Mucosa of stomach (tissue), 1 donor: ENCODE measurements around the gene BTBD7.
"Not testable (repeated sequence)": the region's sequence is repeated elsewhere in the genome, so short reads cannot be mapped to it uniquely, and the experiment has no call there.

Experiments used
- H3K27me3 ChIP-seq: one replicate; pipeline ENCODE4 v1.7.0; 2013; ENCODE audit warnings: mild to moderate bottlenecking, low read length; ENCODE audit not compliant: control insufficient read depth, insufficient read depth
- H3K36me3 ChIP-seq: one replicate; pipeline ENCODE4 v1.7.0; 2013; ENCODE audit warnings: low read length; ENCODE audit not compliant: control insufficient read depth, insufficient read depth
- H3K4me1 ChIP-seq: one replicate; pipeline ENCODE4 v1.7.0; 2013; ENCODE audit warnings: mild to moderate bottlenecking, low read length; ENCODE audit not compliant: control insufficient read depth, insufficient read depth
- H3K4me3 ChIP-seq: one replicate; pipeline ENCODE4 v1.7.0; 2013; ENCODE audit warnings: low read length
- H3K9ac ChIP-seq: one replicate; pipeline ENCODE4 v1.7.0; 2013; ENCODE audit warnings: mild to moderate bottlenecking, low read length, moderate library complexity
- H3K9me3 ChIP-seq: one replicate; pipeline ENCODE4 v1.7.0; 2013; ENCODE audit warnings: mild to moderate bottlenecking, low read length, moderate library complexity; ENCODE audit not compliant: control insufficient read depth
- donor health status: Pancreatic carcinoma.

Gene BTBD7, protein sequence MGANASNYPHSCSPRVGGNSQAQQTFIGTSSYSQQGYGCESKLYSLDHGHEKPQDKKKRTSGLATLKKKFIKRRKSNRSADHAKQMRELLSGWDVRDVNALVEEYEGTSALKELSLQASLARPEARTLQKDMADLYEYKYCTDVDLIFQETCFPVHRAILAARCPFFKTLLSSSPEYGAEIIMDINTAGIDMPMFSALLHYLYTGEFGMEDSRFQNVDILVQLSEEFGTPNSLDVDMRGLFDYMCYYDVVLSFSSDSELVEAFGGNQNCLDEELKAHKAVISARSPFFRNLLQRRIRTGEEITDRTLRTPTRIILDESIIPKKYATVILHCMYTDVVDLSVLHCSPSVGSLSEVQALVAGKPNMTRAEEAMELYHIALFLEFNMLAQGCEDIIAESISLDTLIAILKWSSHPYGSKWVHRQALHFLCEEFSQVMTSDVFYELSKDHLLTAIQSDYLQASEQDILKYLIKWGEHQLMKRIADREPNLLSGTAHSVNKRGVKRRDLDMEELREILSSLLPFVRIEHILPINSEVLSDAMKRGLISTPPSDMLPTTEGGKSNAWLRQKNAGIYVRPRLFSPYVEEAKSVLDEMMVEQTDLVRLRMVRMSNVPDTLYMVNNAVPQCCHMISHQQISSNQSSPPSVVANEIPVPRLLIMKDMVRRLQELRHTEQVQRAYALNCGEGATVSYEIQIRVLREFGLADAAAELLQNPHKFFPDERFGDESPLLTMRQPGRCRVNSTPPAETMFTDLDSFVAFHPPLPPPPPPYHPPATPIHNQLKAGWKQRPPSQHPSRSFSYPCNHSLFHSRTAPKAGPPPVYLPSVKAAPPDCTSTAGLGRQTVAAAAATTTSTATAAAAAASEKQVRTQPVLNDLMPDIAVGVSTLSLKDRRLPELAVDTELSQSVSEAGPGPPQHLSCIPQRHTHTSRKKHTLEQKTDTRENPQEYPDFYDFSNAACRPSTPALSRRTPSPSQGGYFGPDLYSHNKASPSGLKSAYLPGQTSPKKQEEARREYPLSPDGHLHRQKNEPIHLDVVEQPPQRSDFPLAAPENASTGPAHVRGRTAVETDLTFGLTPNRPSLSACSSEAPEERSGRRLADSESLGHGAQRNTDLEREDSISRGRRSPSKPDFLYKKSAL

DNA sequence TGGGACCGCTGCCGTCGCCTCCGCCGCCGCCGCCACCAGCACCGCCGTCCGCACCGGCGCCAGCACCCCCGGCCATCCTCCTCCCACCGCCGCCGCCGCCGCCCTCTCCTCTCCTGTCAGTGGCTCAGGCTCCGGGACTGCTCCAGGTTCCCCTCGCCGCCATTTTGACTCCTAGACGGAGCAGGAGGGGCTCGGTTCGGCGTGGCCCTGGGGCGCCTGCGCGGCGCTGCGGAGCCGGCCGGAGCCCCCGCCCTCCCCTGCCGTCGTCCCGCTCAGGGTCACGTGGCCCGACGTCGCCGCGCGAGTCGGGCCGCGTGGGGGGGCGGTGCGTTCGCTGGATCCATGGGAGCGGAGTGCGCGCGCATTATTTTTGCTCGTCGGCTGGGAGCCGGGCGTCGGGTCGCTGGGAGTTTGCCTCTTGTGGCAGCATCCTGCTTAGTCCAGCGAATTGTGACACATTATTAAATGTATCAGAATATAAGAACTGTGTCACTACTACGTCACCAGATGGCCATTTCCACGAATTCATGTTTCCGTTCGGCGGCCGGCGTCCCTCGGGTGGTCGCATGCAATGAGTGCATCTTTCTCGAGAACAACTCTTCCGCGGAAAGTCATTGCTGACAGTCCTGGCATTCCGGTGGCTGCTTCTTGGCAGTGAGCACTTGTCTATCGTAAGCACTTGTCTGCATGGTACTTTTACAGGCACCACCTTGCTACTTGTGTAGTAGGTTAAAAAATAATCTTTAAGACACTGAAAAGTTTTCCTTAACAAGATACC lies at the start of gene BTBD7:
Gene BTBD7 (minus strand): TSS at position 184 of the 778 bp plus-strand sequence. CDS start 36,985 bp downstream, outside the sequence.
- no peaks in the 10 kb centered on the region for H3K9me3 ChIP-seq
- H3K4me3 ChIP-seq, result peak within 1 kb of the TSS; percentile 80
- peaks cover 16% of the 10 kb centered on the region for H3K4me1 ChIP-seq
- no peaks in the 10 kb centered on the region for H3K27me3 ChIP-seq
- peak within 1 kb of the TSS; percentile 80 for H3K9ac ChIP-seq
- no peaks in the 10 kb centered on the region for H3K36me3 ChIP-seq

DNA sequence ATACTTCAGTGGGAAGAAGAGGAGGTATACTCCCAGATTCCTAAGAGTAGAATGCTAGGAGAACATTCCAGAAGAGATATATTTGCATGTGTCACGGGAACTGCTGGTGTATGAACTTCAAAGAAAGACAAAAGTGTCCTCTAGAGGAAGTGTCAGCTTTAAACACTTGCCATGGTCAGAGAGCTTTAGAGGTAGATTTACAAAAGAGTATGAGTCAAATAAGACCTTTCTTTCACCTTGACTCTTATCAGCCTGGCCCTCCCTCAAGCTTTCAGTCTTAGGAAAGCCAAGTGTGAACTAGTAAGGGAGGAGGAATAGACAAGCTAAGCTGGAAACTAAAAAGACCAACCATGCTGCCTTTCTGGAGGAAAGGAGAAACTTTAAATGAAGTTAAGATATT lies 48.8 kb upstream of the BTBD7 start:
- no peaks in the 10 kb centered on the region for H3K36me3 ChIP-seq
- H3K9me3 ChIP-seq, result no peaks in the 10 kb centered on the region
- no peaks in the 10 kb centered on the region for H3K27me3 ChIP-seq
- no peaks in the 10 kb centered on the region for H3K4me1 ChIP-seq
- H3K9ac ChIP-seq, result no peak overlapping the region
- no peak overlapping the region for H3K4me3 ChIP-seq

DNA sequence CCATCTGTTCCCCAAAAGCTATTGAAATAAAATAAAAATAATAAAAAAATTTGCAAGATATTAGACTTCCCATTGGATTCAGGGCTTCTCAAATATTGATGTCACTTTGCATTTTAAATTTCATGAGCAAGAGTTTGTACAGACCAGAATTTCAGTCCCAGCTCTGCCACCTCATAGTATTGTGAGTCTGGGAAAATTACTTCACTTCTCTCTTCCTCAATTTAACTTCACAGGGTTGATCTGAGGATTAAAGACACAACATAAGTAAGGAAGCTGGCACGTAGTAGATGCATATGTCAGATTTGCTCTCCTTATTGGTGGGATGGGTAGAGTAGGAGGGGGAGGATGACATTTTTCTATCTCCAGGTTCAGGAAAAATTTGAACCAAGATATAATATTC lies 47.0 kb upstream of the BTBD7 start:
- no peaks in the 10 kb centered on the region for H3K36me3 ChIP-seq
- no peaks in the 10 kb centered on the region for H3K27me3 ChIP-seq
- no peaks in the 10 kb centered on the region for H3K4me1 ChIP-seq
- H3K9ac ChIP-seq, result no peak overlapping the region
- no peaks in the 10 kb centered on the region for H3K9me3 ChIP-seq
- no peak overlapping the region for H3K4me3 ChIP-seq

DNA sequence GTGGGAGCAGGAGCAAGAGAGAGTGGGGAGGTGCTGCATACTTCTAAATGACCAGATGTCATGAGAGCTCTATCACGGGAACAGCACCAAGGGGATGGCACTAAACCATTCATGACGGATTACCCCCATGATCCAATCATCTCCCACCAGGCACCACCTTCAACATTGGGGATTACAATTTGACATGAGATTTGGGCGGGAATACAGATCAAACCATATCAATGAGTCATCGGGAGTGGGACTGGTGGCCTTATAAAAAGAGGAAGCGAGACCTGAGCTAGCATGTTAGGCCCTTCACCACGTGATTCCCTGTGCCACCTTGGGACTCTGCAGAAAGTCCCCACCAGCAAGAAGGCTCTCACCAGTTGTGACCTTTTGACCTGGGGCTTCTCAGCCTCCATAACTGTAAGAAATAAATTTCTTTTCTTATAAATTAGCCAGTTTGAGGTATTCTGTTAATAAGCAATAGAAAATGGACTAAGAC lies 42.9 kb upstream of the BTBD7 start:
- no peak overlapping the region for H3K9ac ChIP-seq
- H3K4me3 ChIP-seq, result no peak overlapping the region
- no peaks in the 10 kb centered on the region for H3K9me3 ChIP-seq
- H3K27me3 ChIP-seq, result no peaks in the 10 kb centered on the region
- no peaks in the 10 kb centered on the region for H3K36me3 ChIP-seq
- H3K4me1 ChIP-seq, result no peaks in the 10 kb centered on the region

DNA sequence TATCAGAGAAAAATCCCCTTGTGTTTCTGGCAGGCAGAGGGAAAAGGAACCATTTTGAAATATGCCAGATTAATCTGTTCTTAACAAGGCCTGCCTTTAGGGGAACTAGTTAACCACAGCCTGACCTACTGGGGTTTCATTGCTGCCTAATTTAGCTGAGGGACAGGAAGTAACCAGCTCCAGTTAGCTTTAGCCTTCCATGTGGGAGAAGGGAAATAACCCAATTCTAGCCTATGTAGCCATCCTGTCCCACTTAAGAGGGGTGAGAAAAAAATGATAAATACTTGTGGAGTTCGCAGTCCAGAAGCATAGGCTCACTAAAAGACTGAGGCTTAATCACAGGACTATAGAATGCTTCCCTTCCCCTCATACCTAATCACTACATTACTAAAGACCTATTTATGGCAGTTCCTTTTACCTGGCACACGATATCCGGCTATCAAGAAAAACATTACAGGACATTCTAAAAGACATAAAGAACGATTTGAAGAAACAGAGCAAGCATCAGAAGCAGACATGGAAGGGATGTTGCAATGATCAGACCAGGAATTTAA lies 37.0 kb upstream of the BTBD7 start:
- H3K9ac ChIP-seq, result no peak overlapping the region
- H3K27me3 ChIP-seq, result no peaks in the 10 kb centered on the region
- H3K36me3 ChIP-seq, result no peaks in the 10 kb centered on the region
- no peak overlapping the region for H3K4me3 ChIP-seq
- H3K9me3 ChIP-seq, result no peaks in the 10 kb centered on the region
- H3K4me1 ChIP-seq, result no peaks in the 10 kb centered on the region

DNA sequence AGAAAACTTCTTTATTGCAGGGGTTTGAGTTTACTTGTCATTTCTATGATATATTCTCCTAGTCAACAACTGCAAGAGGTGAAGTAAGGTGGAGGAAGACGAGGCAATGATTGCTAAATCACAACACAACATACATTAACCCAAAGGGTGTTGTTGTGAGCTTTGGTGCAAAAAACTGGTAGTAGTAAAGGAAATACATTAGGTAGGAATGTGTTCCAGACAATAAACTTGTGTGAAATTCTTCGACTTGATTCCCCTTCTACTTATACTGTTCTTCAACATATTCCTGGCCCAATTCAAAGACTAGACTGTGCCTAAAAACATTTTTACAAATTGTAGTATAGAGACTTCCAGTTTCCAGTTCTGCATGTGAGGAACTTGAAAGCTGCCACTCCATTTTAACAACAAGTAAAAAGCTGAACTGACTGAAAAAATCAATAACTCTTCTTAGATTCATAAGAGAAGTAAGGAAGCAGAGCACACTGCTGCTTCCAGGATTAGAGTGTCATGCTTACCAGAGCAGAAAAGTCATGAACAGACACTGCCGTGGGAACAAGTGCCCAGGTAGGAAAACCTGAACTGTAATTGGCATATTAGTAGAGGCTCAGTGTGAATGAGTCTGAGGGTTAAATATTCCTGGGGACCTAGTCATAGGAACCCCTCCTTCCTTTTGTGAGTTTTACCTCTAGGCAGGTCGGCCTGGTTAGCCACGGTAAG lies 36.3 kb upstream of the BTBD7 start:
- H3K9ac ChIP-seq, result no peak overlapping the region
- no peak overlapping the region for H3K4me3 ChIP-seq
- no peaks in the 10 kb centered on the region for H3K27me3 ChIP-seq
- H3K36me3 ChIP-seq, result no peaks in the 10 kb centered on the region
- no peaks in the 10 kb centered on the region for H3K9me3 ChIP-seq
- no peaks in the 10 kb centered on the region for H3K4me1 ChIP-seq

DNA sequence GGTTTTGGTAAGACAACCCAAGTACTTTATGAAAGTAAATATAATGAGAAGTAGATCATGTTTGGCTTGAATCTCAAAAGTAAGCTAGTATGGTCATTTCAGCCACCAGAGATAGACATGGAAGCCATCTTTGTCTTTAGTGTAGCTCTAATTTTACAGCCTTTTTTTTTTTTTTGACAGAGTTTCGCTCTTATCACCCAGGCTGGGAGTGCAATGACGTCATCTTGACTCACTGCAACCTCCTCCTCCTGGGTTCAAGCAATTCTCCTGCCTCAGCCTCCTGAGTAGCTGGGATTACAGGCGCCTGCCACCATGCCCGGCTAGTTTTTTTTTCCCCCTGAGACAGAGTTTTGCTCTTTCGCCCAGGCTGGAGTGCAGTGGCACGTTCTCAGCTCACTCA lies 22.0 kb upstream of the BTBD7 start:
- H3K4me3 ChIP-seq, H3K36me3 ChIP-seq, H3K27me3 ChIP-seq, H3K4me1 ChIP-seq, H3K9ac ChIP-seq, H3K9me3 ChIP-seq: not testable (repeated sequence)

DNA sequence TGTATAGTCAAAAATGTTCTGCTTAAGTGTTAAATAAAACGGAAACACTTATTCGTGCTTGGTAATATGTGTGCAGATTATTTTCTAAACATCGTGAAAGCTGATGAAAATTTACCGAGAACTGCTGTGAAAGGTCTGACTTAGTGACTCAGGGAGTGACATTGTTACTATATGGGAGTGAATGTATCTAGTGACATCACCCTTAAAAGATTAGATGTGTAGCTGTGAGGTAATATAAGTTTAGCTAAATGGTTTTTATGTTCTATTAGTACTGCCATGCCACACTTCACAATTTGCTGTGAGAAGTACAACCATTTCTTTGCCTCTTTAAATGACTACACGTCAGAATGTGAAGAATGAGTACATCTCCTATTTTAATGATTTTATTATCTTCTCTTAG lies 15.5 kb upstream of the BTBD7 start:
- Histone ChIP-seq H3K9me3 (no peaks in the 10 kb centered on the region), H3K4me1 (no peaks in the 10 kb centered on the region), H3K9ac (no peak overlapping the region), H3K36me3 (no peaks in the 10 kb centered on the region), H3K27me3 (no peaks in the 10 kb centered on the region), H3K4me3 (no peak overlapping the region)

DNA sequence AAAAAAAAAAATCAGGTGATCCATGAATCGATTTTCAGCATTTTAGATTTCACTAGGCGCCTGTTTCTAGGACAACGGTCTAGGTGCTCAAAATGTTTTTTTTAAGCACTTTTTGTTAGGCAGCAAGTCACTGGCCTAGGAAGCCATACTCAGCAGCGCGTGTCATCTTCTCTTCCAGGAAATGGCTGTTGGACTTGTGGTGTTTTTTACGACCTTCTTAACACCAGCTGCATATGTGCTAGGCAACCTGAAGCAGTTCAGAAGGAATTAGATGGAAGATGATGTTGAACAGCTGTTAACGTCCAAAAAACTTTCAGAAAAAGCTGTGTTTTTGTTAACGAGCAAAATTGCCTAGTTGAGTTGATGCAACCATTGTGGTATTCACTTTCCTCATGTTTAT lies 15.0 kb upstream of the BTBD7 start:
- H3K27me3 ChIP-seq, result no peaks in the 10 kb centered on the region
- H3K36me3 ChIP-seq, result no peaks in the 10 kb centered on the region
- H3K9me3 ChIP-seq, result no peaks in the 10 kb centered on the region
- no peak overlapping the region for H3K4me3 ChIP-seq
- no peak overlapping the region for H3K9ac ChIP-seq
- H3K4me1 ChIP-seq, result no peaks in the 10 kb centered on the region

DNA sequence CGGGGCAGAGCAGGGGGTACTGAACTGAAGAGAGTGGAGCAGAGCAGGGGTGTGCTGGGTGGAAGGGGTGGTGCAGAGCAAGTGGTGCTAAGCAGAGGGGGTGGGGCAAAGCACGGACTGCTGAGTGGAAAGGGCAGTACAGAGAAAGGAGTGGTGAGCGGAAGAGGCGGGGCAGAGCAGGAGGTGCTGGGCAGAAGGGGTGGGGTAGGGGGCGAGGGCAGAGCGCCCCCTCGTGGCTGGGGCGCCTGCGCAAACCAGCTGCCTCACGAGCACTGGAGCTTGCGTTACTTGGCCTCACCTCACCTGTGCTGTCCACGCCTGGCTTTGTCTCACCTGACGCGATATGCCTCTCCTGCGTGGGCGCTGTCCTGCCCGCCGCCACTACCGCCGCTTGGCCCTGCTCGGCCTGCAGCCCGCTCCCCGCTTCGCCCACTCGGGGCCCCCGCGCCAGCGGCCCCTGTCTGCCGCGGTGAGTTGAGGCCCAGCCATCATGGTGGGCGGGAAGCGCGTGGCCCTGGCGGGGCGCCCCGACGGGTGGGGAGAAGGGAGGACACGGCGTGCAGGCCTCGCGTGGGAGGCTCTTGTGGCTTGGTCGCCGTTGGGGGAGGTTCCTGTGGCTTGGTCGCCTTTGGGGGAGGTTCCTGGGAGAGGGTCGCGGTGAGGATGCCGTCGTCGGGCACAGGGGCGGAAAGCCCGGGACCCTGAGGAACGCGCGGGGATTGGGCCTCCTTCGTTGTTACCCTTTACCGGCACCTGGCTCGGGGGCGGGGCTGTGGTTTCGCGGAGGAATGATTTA lies 14.3 kb upstream of the BTBD7 start, which contains the start of gene COX8C:
Gene COX8C (plus strand): TSS at position 257 of the 796 bp plus-strand sequence. CDS start 87 bp downstream, at position 344.
- no peaks in the 10 kb centered on the region for H3K27me3 ChIP-seq
- H3K9ac ChIP-seq, result no peak within 1 kb of the TSS
- no peaks in the 10 kb centered on the region for H3K9me3 ChIP-seq
- H3K4me3 ChIP-seq, result no peak within 1 kb of the TSS
- no peaks in the 10 kb centered on the region for H3K36me3 ChIP-seq
- no peaks in the 10 kb centered on the region for H3K4me1 ChIP-seq
